ENCODE measurements around the gene PELI2. TPM values are rescaled to one million over a fixed set of nuclear protein-coding genes. Genes with fewer than 3 reads are reported as not detected.

Gene PELI2
- total RNA-seq, 2 experiments from 2014 or later = 2.1 to 2.5 TPM

- H3K4me1 Mint-ChIP-seq = peaks cover 28% of the 10 kb centered on the region
- H3K36me3 Mint-ChIP-seq = peaks cover 4% of the 10 kb centered on the region
- H3K27ac Mint-ChIP-seq = no peak overlapping the region
- no peak for DNase-seq
- peaks cover 16% of the 10 kb centered on the region for H3K27me3 Mint-ChIP-seq
- no peaks in the 10 kb centered on the region for H3K9me3 Mint-ChIP-seq
- H3K4me3 Mint-ChIP-seq = no peak overlapping the region
Observed at GRCh38 chr14:56129092-56129491, 10.9 kb downstream of the PELI2 start.

- peaks cover 28% of the 10 kb centered on the region for H3K4me1 Mint-ChIP-seq
- no peak for DNase-seq
- H3K4me3 Mint-ChIP-seq = no peak overlapping the region
- no peaks in the 10 kb centered on the region for H3K9me3 Mint-ChIP-seq
- peaks cover 19% of the 10 kb centered on the region for H3K27me3 Mint-ChIP-seq
- peaks cover 4% of the 10 kb centered on the region for H3K36me3 Mint-ChIP-seq
- no peak overlapping the region for H3K27ac Mint-ChIP-seq
Observed at GRCh38 chr14:56129933-56130332, 11.7 kb downstream of the PELI2 start.

- Mint-ChIP-seq H3K4me3 (peak overlapping the region; percentile 2), H3K4me1 (peaks cover 28% of the 10 kb centered on the region), H3K36me3 (peaks cover 4% of the 10 kb centered on the region), H3K27ac (peak overlapping the region; percentile 49), H3K27me3 (peaks cover 21% of the 10 kb centered on the region), H3K9me3 (no peaks in the 10 kb centered on the region)
- DNase-seq = no peak
Observed at GRCh38 chr14:56131004-56131864, 13.0 kb downstream of the PELI2 start.

GRCh38 chr14:56131865-56132833, 13.9 kb downstream of the PELI2 start:
- peak overlapping the region; percentile 49 for H3K27ac Mint-ChIP-seq
- peak overlapping the region; percentile 2 for H3K4me3 Mint-ChIP-seq
- H3K9me3 Mint-ChIP-seq = no peaks in the 10 kb centered on the region
- H3K36me3 Mint-ChIP-seq = peaks cover 4% of the 10 kb centered on the region
- no peak for DNase-seq
- H3K27me3 Mint-ChIP-seq = peaks cover 27% of the 10 kb centered on the region
- peaks cover 26% of the 10 kb centered on the region for H3K4me1 Mint-ChIP-seq

- H3K4me1 Mint-ChIP-seq = peaks cover 24% of the 10 kb centered on the region
- no peak overlapping the region for H3K4me3 Mint-ChIP-seq
- peaks cover 25% of the 10 kb centered on the region for H3K27me3 Mint-ChIP-seq
- no peak for DNase-seq
- no peaks in the 10 kb centered on the region for H3K9me3 Mint-ChIP-seq
- H3K27ac Mint-ChIP-seq = no peak overlapping the region
- peaks cover under 1% of the 10 kb centered on the region for H3K36me3 Mint-ChIP-seq
Observed at GRCh38 chr14:56133547-56133946, 15.3 kb downstream of the PELI2 start.

GRCh38 chr14:56135001-56135400, 16.8 kb downstream of the PELI2 start:
- peaks cover 28% of the 10 kb centered on the region for H3K27me3 Mint-ChIP-seq
- H3K4me1 Mint-ChIP-seq = peaks cover 22% of the 10 kb centered on the region

GRCh38 chr14:56135668-56136067, 17.5 kb downstream of the PELI2 start:
- H3K36me3 Mint-ChIP-seq = no peaks in the 10 kb centered on the region
- peaks cover 23% of the 10 kb centered on the region for H3K4me1 Mint-ChIP-seq
- peaks cover 29% of the 10 kb centered on the region for H3K27me3 Mint-ChIP-seq
- no peak for DNase-seq
- no peak overlapping the region for H3K27ac Mint-ChIP-seq
- H3K9me3 Mint-ChIP-seq = no peaks in the 10 kb centered on the region
- no peak overlapping the region for H3K4me3 Mint-ChIP-seq

More at GRCh38 chr14:56135001-56135400, 16.8 kb downstream of the PELI2 start:
- DNase-seq = no peak
- Mint-ChIP-seq H3K36me3 (no peaks in the 10 kb centered on the region), H3K4me3 (no peak overlapping the region), H3K27ac (no peak overlapping the region), H3K9me3 (no peaks in the 10 kb centered on the region)

GRCh38 chr14:56136571-56137452, 18.6 kb downstream of the PELI2 start:
- H3K27ac Mint-ChIP-seq = no peak overlapping the region
- H3K9me3 Mint-ChIP-seq = peaks cover 3% of the 10 kb centered on the region
- DNase-seq = no peak
- H3K36me3 Mint-ChIP-seq = no peaks in the 10 kb centered on the region
- H3K27me3 Mint-ChIP-seq = peaks cover 29% of the 10 kb centered on the region
- H3K4me3 Mint-ChIP-seq = no peak overlapping the region
- H3K4me1 Mint-ChIP-seq = peaks cover 20% of the 10 kb centered on the region

GRCh38 chr14:56137453-56137807, 19.2 kb downstream of the PELI2 start:
- H3K4me3 Mint-ChIP-seq = no peak overlapping the region
- peaks cover 15% of the 10 kb centered on the region for H3K4me1 Mint-ChIP-seq

GRCh38 chr14:56137849-56138248, 19.6 kb downstream of the PELI2 start:
- H3K27ac Mint-ChIP-seq = no peak overlapping the region
- H3K4me3 Mint-ChIP-seq = no peak overlapping the region
- peaks cover 29% of the 10 kb centered on the region for H3K27me3 Mint-ChIP-seq
- peaks cover 12% of the 10 kb centered on the region for H3K4me1 Mint-ChIP-seq
- H3K36me3 Mint-ChIP-seq = no peaks in the 10 kb centered on the region
- peaks cover 3% of the 10 kb centered on the region for H3K9me3 Mint-ChIP-seq
- DNase-seq = no peak

More at GRCh38 chr14:56137453-56137807, 19.2 kb downstream of the PELI2 start:
- Mint-ChIP-seq H3K27me3 (peaks cover 29% of the 10 kb centered on the region), H3K36me3 (no peaks in the 10 kb centered on the region), H3K9me3 (peaks cover 3% of the 10 kb centered on the region), H3K27ac (no peak overlapping the region)
- DNase-seq = no peak

- Mint-ChIP-seq H3K36me3 (no peaks in the 10 kb centered on the region), H3K4me1 (peaks cover 8% of the 10 kb centered on the region), H3K27me3 (peaks cover 25% of the 10 kb centered on the region), H3K4me3 (no peak overlapping the region), H3K9me3 (peaks cover 3% of the 10 kb centered on the region), H3K27ac (no peak overlapping the region)
- no peak for DNase-seq
Observed at GRCh38 chr14:56138928-56139327, 20.7 kb downstream of the PELI2 start.

GRCh38 chr14:56142314-56142713, 24.1 kb downstream of the PELI2 start:
- Mint-ChIP-seq H3K27ac (no peak overlapping the region), H3K4me3 (no peak overlapping the region), H3K9me3 (peaks cover 3% of the 10 kb centered on the region), H3K36me3 (no peaks in the 10 kb centered on the region), H3K27me3 (peaks cover 9% of the 10 kb centered on the region), H3K4me1 (peaks cover 8% of the 10 kb centered on the region)
- no peak for DNase-seq

- Mint-ChIP-seq H3K4me1 (peaks cover 12% of the 10 kb centered on the region), H3K27me3 (peaks cover 9% of the 10 kb centered on the region), H3K36me3 (no peaks in the 10 kb centered on the region), H3K9me3 (peaks cover 3% of the 10 kb centered on the region), H3K4me3 (no peak overlapping the region), H3K27ac (no peak overlapping the region)
- no peak for DNase-seq
Observed at GRCh38 chr14:56143025-56143424, 24.8 kb downstream of the PELI2 start.

- H3K9me3 Mint-ChIP-seq = peaks cover 3% of the 10 kb centered on the region
Observed at GRCh38 chr14:56144176-56144575, 26.0 kb downstream of the PELI2 start.

More at GRCh38 chr14:56144176-56144575, 26.0 kb downstream of the PELI2 start:
- no peak overlapping the region for H3K27ac Mint-ChIP-seq
- peaks cover 17% of the 10 kb centered on the region for H3K4me1 Mint-ChIP-seq
- no peak for DNase-seq
- H3K4me3 Mint-ChIP-seq = no peak overlapping the region
- H3K27me3 Mint-ChIP-seq = peaks cover 8% of the 10 kb centered on the region
- H3K36me3 Mint-ChIP-seq = no peaks in the 10 kb centered on the region
